Measurements from ENCODE around the gene PCCA. TPM values are rescaled to one million over a fixed set of nuclear protein-coding genes. Genes with fewer than 3 reads are reported as not detected.

Gene PCCA
- total and polyA plus RNA-seq, 2 experiments from 2014 or later, result 29.8 to 59.2 TPM

- peaks cover 3% of the 10 kb centered on the region for H3K4me1 ChIP-seq (ENCODE audit: low read depth)
- H3K4me3 ChIP-seq, result no peak overlapping the region
- no peaks in the 10 kb centered on the region for H3K9me3 ChIP-seq (ENCODE audit: low read depth)
- DNase-seq (ENCODE audit: low read depth in 1 of 2, low spot score in 1 of 2), result peak; percentile 37 to 99
- no peaks in the 10 kb centered on the region for H3K36me3 ChIP-seq
- TF ChIP-seq CTCF (IDR thresholded peaks at IDR 0.05; ENCODE audit: low read depth, low read length), result no peak
- no peak overlapping the region for H3K27ac ChIP-seq
- H3K27me3 ChIP-seq, result no peaks in the 10 kb centered on the region
These were observed 304.1 kb downstream of the PCCA start for GRCh38 chr13:100392709-100393630.

GRCh38 chr13:100394005-100394695, 305.3 kb downstream of the PCCA start:
- H3K9me3 ChIP-seq (ENCODE audit: low read depth), result no peaks in the 10 kb centered on the region
- peak in 1 of 2 donors; percentile 61 for DNase-seq (ENCODE audit: low read depth in 1 of 2, low spot score in 1 of 2)
- no peaks in the 10 kb centered on the region for H3K36me3 ChIP-seq
- no peak overlapping the region for H3K27ac ChIP-seq
- no peaks in the 10 kb centered on the region for H3K27me3 ChIP-seq
- no peak overlapping the region for H3K4me3 ChIP-seq
- peaks cover 3% of the 10 kb centered on the region for H3K4me1 ChIP-seq (ENCODE audit: low read depth)
- no peak for TF ChIP-seq CTCF (IDR thresholded peaks at IDR 0.05; ENCODE audit: low read depth, low read length)

- Histone ChIP-seq H3K4me3 (no peak overlapping the region), H3K36me3 (no peaks in the 10 kb centered on the region), H3K9me3 (ENCODE audit: low read depth) (no peaks in the 10 kb centered on the region), H3K27ac (no peak overlapping the region), H3K27me3 (no peaks in the 10 kb centered on the region), H3K4me1 (ENCODE audit: low read depth) (peaks cover 3% of the 10 kb centered on the region)
- no peak for DNase-seq (ENCODE audit: low read depth in 1 of 2, low spot score in 1 of 2)
- no peak for TF ChIP-seq CTCF (IDR thresholded peaks at IDR 0.05; ENCODE audit: low read depth, low read length)
These were observed 306.9 kb downstream of the PCCA start for GRCh38 chr13:100395698-100396373.

GRCh38 chr13:100396776-100397175, 307.9 kb downstream of the PCCA start:
- no peak for DNase-seq (ENCODE audit: low read depth in 1 of 2, low spot score in 1 of 2)
- Histone ChIP-seq H3K27ac (no peak overlapping the region), H3K9me3 (ENCODE audit: low read depth) (no peaks in the 10 kb centered on the region), H3K4me1 (ENCODE audit: low read depth) (peaks cover 2% of the 10 kb centered on the region), H3K27me3 (no peaks in the 10 kb centered on the region), H3K4me3 (no peak overlapping the region), H3K36me3 (no peaks in the 10 kb centered on the region)
- no peak for TF ChIP-seq CTCF (IDR thresholded peaks at IDR 0.05; ENCODE audit: low read depth, low read length)

- Histone ChIP-seq H3K9me3 (ENCODE audit: low read depth) (no peaks in the 10 kb centered on the region), H3K4me1 (ENCODE audit: low read depth) (no peaks in the 10 kb centered on the region), H3K27ac (no peak overlapping the region), H3K27me3 (no peaks in the 10 kb centered on the region), H3K36me3 (no peaks in the 10 kb centered on the region), H3K4me3 (no peak overlapping the region)
- no peak for TF ChIP-seq CTCF (IDR thresholded peaks at IDR 0.05; ENCODE audit: low read depth, low read length)
- no peak for DNase-seq (ENCODE audit: low read depth in 1 of 2, low spot score in 1 of 2)
These were observed 308.7 kb downstream of the PCCA start for GRCh38 chr13:100397627-100398026.

Measured in cardiac muscle cell (in vitro differentiated cells and primary cell).